Neutrophil (primary cell): ENCODE measurements around the gene NEO1.

ENCODE experiments used
- H3K27ac ChIP-seq: fragments of 200-600 bp; sonication (generic); 2 replicates; pipeline ENCODE4 v1.5.1; 2016; ENCODE audit warnings: mild to moderate bottlenecking, moderate library complexity
- H3K27me3 ChIP-seq: fragments of 200-600 bp; sonication (generic); 2 replicates; pipeline ENCODE4 v1.6.0; 2016; ENCODE audit warnings: mild to moderate bottlenecking
- H3K36me3 ChIP-seq: fragments of 200-600 bp; sonication (generic); 2 replicates; pipeline ENCODE4 v1.5.1; 2017
- H3K4me1 ChIP-seq, 2 experiments: fragments of 200-600 bp in 1 of 2; sonication (generic) in 1 of 2; 1 replicate in 1 of 2; 2 replicates in 1 of 2; pipeline versions ENCODE4 v1.5.1 to v1.6.1; 2013 to 2016; ENCODE audit warnings: low read depth in 1 of 2, low read length in 1 of 2, mild to moderate bottlenecking in 1 of 2, moderate library complexity in 1 of 2; ENCODE audit not compliant: control insufficient read depth in 1 of 2, insufficient read depth in 1 of 2
- H3K4me3 ChIP-seq, 2 experiments: fragments of 200-600 bp in 1 of 2; sonication (generic) in 1 of 2; 1 replicate in 1 of 2; 2 replicates in 1 of 2; pipeline ENCODE4 v1.5.1; 2013 to 2016; ENCODE audit warnings: low read depth in 1 of 2, low read length in 1 of 2, mild to moderate bottlenecking in 1 of 2, moderate library complexity in 1 of 2
- H3K9me3 ChIP-seq: fragments of 200-600 bp; sonication (generic); 2 replicates; pipeline ENCODE4 v1.5.1; 2016
- TF ChIP-seq, protein P1 (sequence below): fragments of 200-600 bp; sonication (generic); IDR thresholded peaks from 2 replicates; pipeline ENCODE4 v1.5.1; 2016; ENCODE audit warnings: antibody characterized with exemption

The NEO1 gene

GRCh38 chr15:73258271-73259108 lies 206.2 kb downstream of the NEO1 start:
- TF ChIP-seq, protein P1, sequence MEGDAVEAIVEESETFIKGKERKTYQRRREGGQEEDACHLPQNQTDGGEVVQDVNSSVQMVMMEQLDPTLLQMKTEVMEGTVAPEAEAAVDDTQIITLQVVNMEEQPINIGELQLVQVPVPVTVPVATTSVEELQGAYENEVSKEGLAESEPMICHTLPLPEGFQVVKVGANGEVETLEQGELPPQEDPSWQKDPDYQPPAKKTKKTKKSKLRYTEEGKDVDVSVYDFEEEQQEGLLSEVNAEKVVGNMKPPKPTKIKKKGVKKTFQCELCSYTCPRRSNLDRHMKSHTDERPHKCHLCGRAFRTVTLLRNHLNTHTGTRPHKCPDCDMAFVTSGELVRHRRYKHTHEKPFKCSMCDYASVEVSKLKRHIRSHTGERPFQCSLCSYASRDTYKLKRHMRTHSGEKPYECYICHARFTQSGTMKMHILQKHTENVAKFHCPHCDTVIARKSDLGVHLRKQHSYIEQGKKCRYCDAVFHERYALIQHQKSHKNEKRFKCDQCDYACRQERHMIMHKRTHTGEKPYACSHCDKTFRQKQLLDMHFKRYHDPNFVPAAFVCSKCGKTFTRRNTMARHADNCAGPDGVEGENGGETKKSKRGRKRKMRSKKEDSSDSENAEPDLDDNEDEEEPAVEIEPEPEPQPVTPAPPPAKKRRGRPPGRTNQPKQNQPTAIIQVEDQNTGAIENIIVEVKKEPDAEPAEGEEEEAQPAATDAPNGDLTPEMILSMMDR: no peak
- no peaks in the 10 kb centered on the region for H3K4me1 ChIP-seq
- no peak overlapping the region for H3K4me3 ChIP-seq
- no peaks in the 10 kb centered on the region for H3K9me3 ChIP-seq
- no peaks in the 10 kb centered on the region for H3K36me3 ChIP-seq
- H3K27ac ChIP-seq: no peak overlapping the region
- peaks cover 55% of the 10 kb centered on the region for H3K27me3 ChIP-seq

DNA sequence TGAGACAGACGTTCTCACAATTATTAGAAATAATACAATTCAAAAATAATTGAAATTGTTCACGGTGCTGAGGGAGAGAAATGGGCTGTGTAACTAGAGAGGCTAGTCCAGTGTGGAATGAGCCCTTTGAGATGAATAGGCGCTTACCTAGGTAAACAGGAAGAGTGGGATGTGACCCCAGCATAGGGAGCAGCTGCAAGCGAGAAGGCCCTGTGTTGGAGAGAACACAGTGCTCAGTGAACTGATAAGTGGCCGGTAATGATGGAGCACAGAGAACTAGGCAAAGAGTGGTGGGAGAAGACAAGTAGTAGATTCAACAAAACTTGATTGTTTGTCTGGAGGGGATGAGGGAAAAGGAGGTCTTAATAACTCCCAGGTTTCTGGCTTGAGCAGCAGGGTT lies 212.6 kb downstream of the NEO1 start:
- Histone ChIP-seq H3K27me3 (peaks cover 51% of the 10 kb centered on the region), H3K4me3 (no peak overlapping the region), H3K4me1 (no peaks in the 10 kb centered on the region), H3K27ac (no peak overlapping the region), H3K36me3 (no peaks in the 10 kb centered on the region), H3K9me3 (no peaks in the 10 kb centered on the region)
- TF ChIP-seq, protein P1: no peak

DNA sequence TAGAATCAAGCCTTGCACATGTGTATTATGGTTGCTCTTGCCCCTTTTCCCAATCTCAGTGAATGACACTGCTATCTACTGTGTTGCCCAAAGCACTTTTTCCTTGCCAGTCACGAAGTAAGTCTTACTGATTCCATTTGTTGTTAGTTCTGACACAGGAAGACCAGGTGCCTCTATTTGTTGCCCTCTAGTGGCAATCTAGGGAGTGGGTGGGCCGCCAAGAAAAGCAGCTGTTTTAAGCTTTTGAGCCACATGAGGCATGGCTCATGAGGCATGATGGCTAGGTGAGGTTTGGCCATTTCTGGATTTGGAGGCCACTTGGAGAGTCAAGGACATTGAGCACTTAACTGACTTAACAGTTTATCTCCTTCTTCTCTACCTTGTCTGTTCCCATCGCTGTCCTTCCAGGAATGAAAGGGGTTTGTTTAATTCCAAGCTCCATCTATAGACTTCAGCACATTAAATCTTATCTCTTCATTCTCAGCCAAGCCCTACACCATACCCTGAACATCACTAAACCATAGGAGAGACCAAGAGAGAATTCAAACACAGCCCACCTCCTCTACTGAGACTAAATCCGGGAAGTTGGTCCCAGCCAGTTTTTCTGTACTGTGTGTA lies 213.4 kb downstream of the NEO1 start:
- H3K27ac ChIP-seq: no peak overlapping the region
- H3K9me3 ChIP-seq: no peaks in the 10 kb centered on the region
- H3K27me3 ChIP-seq: peaks cover 53% of the 10 kb centered on the region
- no peak overlapping the region for H3K4me3 ChIP-seq
- H3K4me1 ChIP-seq: no peaks in the 10 kb centered on the region
- no peaks in the 10 kb centered on the region for H3K36me3 ChIP-seq
- TF ChIP-seq, protein P1: no peak

DNA sequence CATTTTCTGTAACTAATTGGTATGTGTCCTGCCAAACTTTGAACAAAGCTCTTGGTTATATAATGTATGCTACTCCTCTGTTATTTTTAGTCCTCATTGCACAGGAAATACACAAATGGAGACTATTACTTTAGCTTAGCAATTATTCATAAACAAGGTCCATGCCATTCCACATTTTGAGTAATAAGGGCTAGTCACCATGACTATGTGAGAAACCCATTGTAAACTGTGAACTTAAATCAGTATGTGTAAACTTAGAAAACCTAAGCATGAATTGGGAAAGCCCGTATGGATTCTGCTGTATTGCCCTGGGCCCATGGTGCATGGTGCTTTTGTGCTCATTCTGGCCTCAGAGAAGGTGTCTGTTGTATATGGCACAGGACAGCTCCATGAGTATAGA lies 216.2 kb downstream of the NEO1 start:
- no peaks in the 10 kb centered on the region for H3K36me3 ChIP-seq
- no peaks in the 10 kb centered on the region for H3K4me1 ChIP-seq

GRCh38 chr15:73270366-73271097 lies 218.3 kb downstream of the NEO1 start:
- no peak overlapping the region for H3K27ac ChIP-seq

More for the DNA sequence above, 216.2 kb downstream of the NEO1 start:
- Histone ChIP-seq H3K27me3 (peaks cover 52% of the 10 kb centered on the region), H3K27ac (no peak overlapping the region), H3K4me3 (no peak overlapping the region), H3K9me3 (no peaks in the 10 kb centered on the region)
- TF ChIP-seq, protein P1: no peak

More at GRCh38 chr15:73270366-73271097, 218.3 kb downstream of the NEO1 start:
- Histone ChIP-seq H3K4me3 (no peak overlapping the region), H3K9me3 (no peaks in the 10 kb centered on the region), H3K36me3 (no peaks in the 10 kb centered on the region), H3K27me3 (peaks cover 44% of the 10 kb centered on the region), H3K4me1 (no peaks in the 10 kb centered on the region)
- TF ChIP-seq, protein P1: no peak
